HG03565 (cell line): Measurements from ENCODE around the gene DYDC1.
"Not testable (repeated sequence)": the region's sequence is repeated elsewhere in the genome, so short reads cannot be mapped to it uniquely, and the experiment has no call there.

ENCODE experiments used
- ATAC-seq: cut with Tn5 transposase; IDR thresholded peaks from one replicate; pipeline ENCODE4 v1.9.1; 2021; ENCODE audit warnings: mild to moderate bottlenecking, moderate library complexity; ENCODE audit not compliant: unreplicated experiment

Gene DYDC1

GRCh38 chr10:80344912-80345311 lies 11.6 kb downstream of the DYDC1 start:
- no peak for ATAC-seq

GRCh38 chr10:80344276-80344675 lies 12.3 kb downstream of the DYDC1 start:
- no peak for ATAC-seq

- no peak for ATAC-seq
Measured at GRCh38 chr10:80333983-80334382, 22.6 kb downstream of the DYDC1 start.

- no peak for ATAC-seq
Measured at GRCh38 chr10:80324891-80325364, 31.6 kb downstream of the DYDC1 start.

- no peak for ATAC-seq
Measured at GRCh38 chr10:80324086-80324485, 32.5 kb downstream of the DYDC1 start.

- no peak for ATAC-seq
Measured at GRCh38 chr10:80323311-80323710, 33.2 kb downstream of the DYDC1 start.

- ATAC-seq = no peak
Measured at GRCh38 chr10:80322711-80323110, 33.8 kb downstream of the DYDC1 start.

- ATAC-seq = no peak
Measured at GRCh38 chr10:80322158-80322557, 34.4 kb downstream of the DYDC1 start.

- ATAC-seq = no peak
Measured at GRCh38 chr10:80321183-80321582, 35.4 kb downstream of the DYDC1 start.

GRCh38 chr10:80320377-80320776 lies 36.2 kb downstream of the DYDC1 start:
- no peak for ATAC-seq

GRCh38 chr10:80319725-80320290 lies 36.7 kb downstream of the DYDC1 start:
- no peak for ATAC-seq

- no peak for ATAC-seq
Measured at GRCh38 chr10:80319318-80319717, 37.2 kb downstream of the DYDC1 start.

GRCh38 chr10:80318742-80319141 lies 37.8 kb downstream of the DYDC1 start:
- ATAC-seq = no peak

GRCh38 chr10:80315391-80315790 lies 41.2 kb downstream of the DYDC1 start:
- ATAC-seq = no peak

- no peak for ATAC-seq
Measured at GRCh38 chr10:80313523-80313922, 43.0 kb downstream of the DYDC1 start.

- not testable (repeated sequence) for ATAC-seq
Measured at GRCh38 chr10:80305989-80306388, 50.6 kb downstream of the DYDC1 start.

GRCh38 chr10:80296942-80297341 lies 59.6 kb downstream of the DYDC1 start:
- ATAC-seq = no peak

GRCh38 chr10:80292607-80293239 lies 63.8 kb downstream of the DYDC1 start:
- no peak for ATAC-seq

- no peak for ATAC-seq
Measured at GRCh38 chr10:80290474-80291220, 65.9 kb downstream of the DYDC1 start.

- no peak for ATAC-seq
Measured at GRCh38 chr10:80289451-80290287, 66.9 kb downstream of the DYDC1 start, which contains the start of gene MAT1A. MAT1A (minus strand) TSS chr10:80289658; CDS start chr10:80289423, 235 bp downstream.

GRCh38 chr10:80288849-80289248 lies 67.7 kb downstream of the DYDC1 start:
- no peak for ATAC-seq
